ENCODE measurements around the gene TEAD1. TPM values are rescaled to one million over a fixed set of nuclear protein-coding genes. Genes with fewer than 3 reads are reported as not detected.

Gene TEAD1
- total and polyA plus RNA-seq, 2 donors (not counting 1 experiment from before 2014, with no cell fraction given) = 88.6 to 121 TPM

DNA sequence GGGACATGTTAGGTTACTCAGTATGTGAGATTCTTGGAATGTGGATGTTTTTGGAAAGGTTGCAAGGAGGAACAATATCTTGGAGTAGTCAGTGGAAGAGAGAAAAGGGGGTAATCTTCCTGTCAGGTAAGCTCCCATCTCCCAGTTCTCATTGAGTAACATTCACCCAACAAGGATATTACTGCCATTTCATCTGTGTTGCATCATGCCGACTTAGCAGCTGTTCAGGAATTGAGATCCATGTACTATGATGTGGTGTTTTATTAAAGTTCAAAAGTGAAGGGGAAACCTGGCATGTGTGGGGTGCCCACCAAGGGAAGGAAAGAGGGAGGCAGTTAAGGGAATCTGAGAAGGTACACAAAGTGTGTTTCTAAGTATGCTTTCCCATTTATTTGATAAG is 276.4 kb downstream of the TEAD1 start:
- Histone ChIP-seq H4K20me1 (ENCODE audit: control insufficient read depth, extremely low read depth, insufficient read depth, low read length) (no peaks in the 10 kb centered on the region), H3K4me3 (replicated peaks in 1 of 4; ENCODE audit: control extremely low read depth in 1 of 4, insufficient read depth in 1 of 4, low read depth in 3 of 4, low read length in 4 of 4) (no peak overlapping the region), H3K4me1 (ENCODE audit: control insufficient read depth, extremely low read depth, insufficient read depth, low read length) (no peaks in the 10 kb centered on the region), H3K9me3 (ENCODE audit: control insufficient read depth, insufficient read depth, low read depth, low read length) (no peaks in the 10 kb centered on the region), H3K9ac (ENCODE audit: insufficient read depth, low read length) (no peak overlapping the region), H2AFZ (ENCODE audit: low read length) (no peak overlapping the region), H3K4me2 (ENCODE audit: extremely low read depth, insufficient read depth, low read length) (no peak overlapping the region), H3K79me2 (ENCODE audit: control insufficient read depth, insufficient read depth, low read length) (no peaks in the 10 kb centered on the region), H3K36me3 (ENCODE audit: control insufficient read depth, insufficient read depth, low read length) (no peaks in the 10 kb centered on the region), H3K27me3 (ENCODE audit: control insufficient read depth, insufficient read depth, low read length) (no peaks in the 10 kb centered on the region), H3K27ac (ENCODE audit: insufficient read depth, low read length) (no peak overlapping the region)
- no peak for TF ChIP-seq EZH2 (IDR thresholded peaks at IDR 0.05; ENCODE audit: low read length, missing control alignments)
- TF ChIP-seq, protein P1, sequence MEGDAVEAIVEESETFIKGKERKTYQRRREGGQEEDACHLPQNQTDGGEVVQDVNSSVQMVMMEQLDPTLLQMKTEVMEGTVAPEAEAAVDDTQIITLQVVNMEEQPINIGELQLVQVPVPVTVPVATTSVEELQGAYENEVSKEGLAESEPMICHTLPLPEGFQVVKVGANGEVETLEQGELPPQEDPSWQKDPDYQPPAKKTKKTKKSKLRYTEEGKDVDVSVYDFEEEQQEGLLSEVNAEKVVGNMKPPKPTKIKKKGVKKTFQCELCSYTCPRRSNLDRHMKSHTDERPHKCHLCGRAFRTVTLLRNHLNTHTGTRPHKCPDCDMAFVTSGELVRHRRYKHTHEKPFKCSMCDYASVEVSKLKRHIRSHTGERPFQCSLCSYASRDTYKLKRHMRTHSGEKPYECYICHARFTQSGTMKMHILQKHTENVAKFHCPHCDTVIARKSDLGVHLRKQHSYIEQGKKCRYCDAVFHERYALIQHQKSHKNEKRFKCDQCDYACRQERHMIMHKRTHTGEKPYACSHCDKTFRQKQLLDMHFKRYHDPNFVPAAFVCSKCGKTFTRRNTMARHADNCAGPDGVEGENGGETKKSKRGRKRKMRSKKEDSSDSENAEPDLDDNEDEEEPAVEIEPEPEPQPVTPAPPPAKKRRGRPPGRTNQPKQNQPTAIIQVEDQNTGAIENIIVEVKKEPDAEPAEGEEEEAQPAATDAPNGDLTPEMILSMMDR (conservative IDR thresholded peaks at IDR 0.05 in 1 of 2, IDR thresholded peaks at IDR 0.05 in 1 of 2; ENCODE audit: low read depth in 1 of 2, low read length in 2 of 2) = no peak
- DNase-seq (ENCODE audit: low read depth in 2 of 2) = peak in 1 of 2 donors; percentile 62

DNA sequence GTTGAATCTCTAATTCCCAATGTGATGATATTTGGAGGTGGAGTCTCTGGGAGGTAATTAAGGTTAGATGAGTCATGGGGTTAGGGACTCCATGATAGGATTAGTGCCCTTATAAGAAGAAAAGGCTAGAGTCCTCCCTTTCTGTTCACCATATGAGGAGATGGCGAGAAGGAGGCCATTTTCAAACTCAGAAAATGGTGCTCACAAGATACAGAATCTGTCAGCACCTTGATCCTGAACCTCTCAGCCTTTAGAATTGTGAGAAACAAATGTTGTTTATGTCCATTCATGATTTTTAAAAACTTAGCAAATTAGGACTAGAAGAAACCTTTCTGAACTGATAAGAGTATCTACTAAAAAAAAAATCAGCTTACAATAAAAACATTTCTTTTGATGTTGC is 277.2 kb downstream of the TEAD1 start:
- no peak overlapping the region for H3K4me3 ChIP-seq (replicated peaks in 1 of 4; ENCODE audit: control extremely low read depth in 1 of 4, insufficient read depth in 1 of 4, low read depth in 3 of 4, low read length in 4 of 4)
- H3K36me3 ChIP-seq (ENCODE audit: control insufficient read depth, insufficient read depth, low read length) = no peaks in the 10 kb centered on the region
- no peak overlapping the region for H3K9ac ChIP-seq (ENCODE audit: insufficient read depth, low read length)
- H3K79me2 ChIP-seq (ENCODE audit: control insufficient read depth, insufficient read depth, low read length) = no peaks in the 10 kb centered on the region
- H3K27me3 ChIP-seq (ENCODE audit: control insufficient read depth, insufficient read depth, low read length) = no peaks in the 10 kb centered on the region
- no peak overlapping the region for H2AFZ ChIP-seq (ENCODE audit: low read length)
- H3K4me1 ChIP-seq (ENCODE audit: control insufficient read depth, extremely low read depth, insufficient read depth, low read length) = no peaks in the 10 kb centered on the region
- no peaks in the 10 kb centered on the region for H3K9me3 ChIP-seq (ENCODE audit: control insufficient read depth, insufficient read depth, low read depth, low read length)
- no peak for DNase-seq (ENCODE audit: low read depth in 2 of 2)
- no peak for TF ChIP-seq EZH2 (IDR thresholded peaks at IDR 0.05; ENCODE audit: low read length, missing control alignments)
- TF ChIP-seq, protein P1 (conservative IDR thresholded peaks at IDR 0.05 in 1 of 2, IDR thresholded peaks at IDR 0.05 in 1 of 2; ENCODE audit: low read depth in 1 of 2, low read length in 2 of 2) = no peak
- no peak overlapping the region for H3K27ac ChIP-seq (ENCODE audit: insufficient read depth, low read length)
- H3K4me2 ChIP-seq (ENCODE audit: extremely low read depth, insufficient read depth, low read length) = no peak overlapping the region
- no peaks in the 10 kb centered on the region for H4K20me1 ChIP-seq (ENCODE audit: control insufficient read depth, extremely low read depth, insufficient read depth, low read length)

DNA sequence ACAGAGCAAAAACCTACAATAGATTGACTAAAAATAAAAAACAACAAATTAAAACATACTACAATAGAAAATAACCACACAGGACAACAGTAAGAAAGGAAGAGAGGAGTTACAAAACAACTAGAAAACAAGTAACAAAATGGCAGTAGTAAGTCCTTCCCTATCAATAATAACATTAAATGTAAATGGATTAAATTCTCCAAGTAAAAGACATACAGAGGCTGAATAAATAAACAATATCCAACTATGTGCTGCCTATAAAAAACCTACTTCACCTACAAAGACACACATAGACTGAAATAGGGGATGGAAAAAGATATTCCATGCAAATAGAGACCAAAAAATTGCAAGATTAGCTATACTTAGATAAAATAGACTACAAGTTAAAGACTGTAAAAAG is 277.9 kb downstream of the TEAD1 start:
- H3K36me3 ChIP-seq (ENCODE audit: control insufficient read depth, insufficient read depth, low read length) = no peaks in the 10 kb centered on the region
- no peaks in the 10 kb centered on the region for H3K4me1 ChIP-seq (ENCODE audit: control insufficient read depth, extremely low read depth, insufficient read depth, low read length)
- no peaks in the 10 kb centered on the region for H3K79me2 ChIP-seq (ENCODE audit: control insufficient read depth, insufficient read depth, low read length)
- no peaks in the 10 kb centered on the region for H3K27me3 ChIP-seq (ENCODE audit: control insufficient read depth, insufficient read depth, low read length)
- H3K4me2 ChIP-seq (ENCODE audit: extremely low read depth, insufficient read depth, low read length) = no peak overlapping the region
- H3K4me3 ChIP-seq (replicated peaks in 1 of 4; ENCODE audit: control extremely low read depth in 1 of 4, insufficient read depth in 1 of 4, low read depth in 3 of 4, low read length in 4 of 4) = no peak overlapping the region
- no peaks in the 10 kb centered on the region for H4K20me1 ChIP-seq (ENCODE audit: control insufficient read depth, extremely low read depth, insufficient read depth, low read length)
- H3K27ac ChIP-seq (ENCODE audit: insufficient read depth, low read length) = no peak overlapping the region
- no peak for DNase-seq (ENCODE audit: low read depth in 2 of 2)
- TF ChIP-seq, protein P1 (conservative IDR thresholded peaks at IDR 0.05 in 1 of 2, IDR thresholded peaks at IDR 0.05 in 1 of 2; ENCODE audit: low read depth in 1 of 2, low read length in 2 of 2) = no peak
- TF ChIP-seq EZH2 (IDR thresholded peaks at IDR 0.05; ENCODE audit: low read length, missing control alignments) = no peak
- H3K9ac ChIP-seq (ENCODE audit: insufficient read depth, low read length) = no peak overlapping the region
- H3K9me3 ChIP-seq (ENCODE audit: control insufficient read depth, insufficient read depth, low read depth, low read length) = no peaks in the 10 kb centered on the region
- no peak overlapping the region for H2AFZ ChIP-seq (ENCODE audit: low read length)

Measured in fibroblast of lung (primary cell).